ENCODE results near the gene SARM1. TPM values are rescaled to one million over a fixed set of nuclear protein-coding genes. Genes with fewer than 3 reads are reported as not detected.

SARM1 gene
- total and polyA plus RNA-seq, 2 of the 13 experiments (the other 11 are each of a cell fraction or from before 2014, with no cell fraction given) = 0.73 to 0.86 TPM

- TF ChIP-seq CEBPZ (IDR thresholded peaks at IDR 0.05; ENCODE audit: low read length) = no peak
- no peak for TF ChIP-seq SNAPC2 (CRISPR knock-in tag; IDR thresholded peaks at IDR 0.05)
- TF ChIP-seq ZNF17 (CRISPR knock-in tag; IDR thresholded peaks at IDR 0.05) = no peak
- TF ChIP-seq SP4 (CRISPR knock-in tag; IDR thresholded peaks at IDR 0.05) = peak; percentile 56
- no peak for TF ChIP-seq ZNF430 (CRISPR knock-in tag; IDR thresholded peaks at IDR 0.05)
- no peak for TF ChIP-seq SMAD9 (CRISPR knock-in tag; IDR thresholded peaks at IDR 0.05)
- TF ChIP-seq CERS6 (CRISPR knock-in tag; IDR thresholded peaks at IDR 0.05) = no peak
- TF ChIP-seq ZNF10 (CRISPR knock-in tag; IDR thresholded peaks at IDR 0.05; ENCODE audit: borderline replicate concordance, low read depth) = no peak
- TF ChIP-seq THAP9 (CRISPR knock-in tag; IDR thresholded peaks at IDR 0.05; ENCODE audit: borderline replicate concordance) = no peak
- TF ChIP-seq ZNF432 (CRISPR knock-in tag; IDR thresholded peaks at IDR 0.05; ENCODE audit: borderline replicate concordance) = no peak
- TF ChIP-seq REXO4 (CRISPR knock-in tag; IDR thresholded peaks at IDR 0.05; ENCODE audit: borderline replicate concordance) = no peak
- TF ChIP-seq RXRB (CRISPR knock-in tag; IDR thresholded peaks at IDR 0.05; ENCODE audit: borderline replicate concordance) = 0 out of 2 replicates have a peak, but pooled peaks have one; percentile 21
- TF ChIP-seq MIER3 (CRISPR knock-in tag; IDR thresholded peaks at IDR 0.05; ENCODE audit: borderline replicate concordance) = no peak
- no peak for TF ChIP-seq NFE2 (CRISPR knock-in tag; IDR thresholded peaks at IDR 0.05)
- TF ChIP-seq RFXAP (CRISPR knock-in tag; IDR thresholded peaks at IDR 0.05; ENCODE audit: borderline replicate concordance) = no peak
- no peak for TF ChIP-seq SIX1 (CRISPR knock-in tag; IDR thresholded peaks at IDR 0.05; ENCODE audit: borderline replicate concordance)
- TF ChIP-seq GTF3A (CRISPR knock-in tag; conservative IDR thresholded peaks at IDR 0.05) = 0 out of 2 replicates have a peak, but pooled peaks have one; percentile 59
- no peak for TF ChIP-seq TSC22D2 (CRISPR knock-in tag; IDR thresholded peaks at IDR 0.05; ENCODE audit: borderline replicate concordance)
- no peak for TF ChIP-seq ZFP36 (IDR thresholded peaks at IDR 0.05; ENCODE audit: borderline replicate concordance, low read depth, low read length, partially characterized antibody)
- TF ChIP-seq ATF5 (CRISPR knock-in tag; IDR thresholded peaks at IDR 0.05; ENCODE audit: low read depth) = no peak
- no peak for TF ChIP-seq NCOA2 (CRISPR knock-in tag; IDR thresholded peaks at IDR 0.05)
These were observed 34.4 kb downstream of the SARM1 start, which contains the start of gene SLC46A1 (continued) for GRCh38 chr17:28405632-28406472.
